Parathyroid adenoma (tissue), 2 donors: Measurements from ENCODE around the gene CALD1.

Experiments
- H2AFZ ChIP-seq: fragments of 300-600 bp; sonication (generic); one replicate; pipeline ENCODE4 v1.7.0; 2017; ENCODE audit warnings: antibody characterized with exemption, mild to moderate bottlenecking
- H3K27ac ChIP-seq: fragments of 300-600 bp; sonication (generic); one replicate; pipeline ENCODE4 v1.7.0; 2017
- H3K27me3 ChIP-seq: fragments of 300-600 bp; sonication (generic); one replicate; pipeline ENCODE4 v1.7.0; 2017; ENCODE audit warnings: low read length; ENCODE audit not compliant: control insufficient read depth, insufficient read depth
- H3K36me3 ChIP-seq: fragments of 300-600 bp; sonication (generic); one replicate; pipeline ENCODE4 v1.7.0; 2017; ENCODE audit warnings: low read length; ENCODE audit not compliant: control insufficient read depth, insufficient read depth
- H3K4me1 ChIP-seq: fragments of 300-600 bp; sonication (generic); one replicate; pipeline ENCODE4 v1.7.0; 2017; ENCODE audit warnings: control low read depth
- H3K4me2 ChIP-seq: fragments of 300-600 bp; sonication (generic); one replicate; pipeline ENCODE4 v1.7.0; 2017; ENCODE audit warnings: low read length
- H3K4me3 ChIP-seq: fragments of 300-600 bp; sonication (generic); one replicate; pipeline ENCODE4 v1.7.0; 2017; ENCODE audit warnings: low read depth, low read length
- H3K79me2 ChIP-seq: fragments of 300-600 bp; sonication (generic); one replicate; pipeline ENCODE4 v1.7.0; 2017; ENCODE audit warnings: control low read depth
- H3K9ac ChIP-seq: fragments of 300-600 bp; sonication (generic); one replicate; pipeline ENCODE4 v1.7.0; 2017; ENCODE audit warnings: mild to moderate bottlenecking
- H3K9me3 ChIP-seq: fragments of 300-600 bp; sonication (generic); one replicate; pipeline ENCODE4 v1.7.0; 2017; ENCODE audit warnings: low read length; ENCODE audit not compliant: control insufficient read depth
- CTCF ChIP-seq: fragments of 300-600 bp; sonication (generic); IDR thresholded peaks from one replicate; pipeline ENCODE4 v1.7.0; 2017; ENCODE audit warnings: antibody characterized with exemption, mild to moderate bottlenecking
- donor health status: primary hyperparathyroidism.

CALD1 gene

GRCh38 chr7:134820778-134821177 lies 41.3 kb downstream of the CALD1 start:
- no peak overlapping the region for H3K27ac ChIP-seq
- H2AFZ ChIP-seq: no peak overlapping the region
- H3K4me3 ChIP-seq: no peak overlapping the region
- H3K9ac ChIP-seq: no peak overlapping the region
- no peaks in the 10 kb centered on the region for H3K36me3 ChIP-seq
- no peak overlapping the region for H3K4me2 ChIP-seq
- no peaks in the 10 kb centered on the region for H3K27me3 ChIP-seq
- TF ChIP-seq CTCF: no peak
- no peaks in the 10 kb centered on the region for H3K4me1 ChIP-seq
- H3K9me3 ChIP-seq: no peaks in the 10 kb centered on the region
- no peaks in the 10 kb centered on the region for H3K79me2 ChIP-seq

- Histone ChIP-seq H2AFZ (no peak overlapping the region), H3K79me2 (no peaks in the 10 kb centered on the region), H3K27me3 (no peaks in the 10 kb centered on the region), H3K4me2 (no peak overlapping the region), H3K4me1 (no peaks in the 10 kb centered on the region), H3K36me3 (no peaks in the 10 kb centered on the region), H3K9me3 (no peaks in the 10 kb centered on the region), H3K27ac (no peak overlapping the region), H3K9ac (no peak overlapping the region), H3K4me3 (no peak overlapping the region)
- TF ChIP-seq CTCF: no peak
Measured at GRCh38 chr7:134823400-134823799, 44.0 kb downstream of the CALD1 start.

GRCh38 chr7:134825666-134826065 lies 46.2 kb downstream of the CALD1 start:
- TF ChIP-seq CTCF: no peak
- Histone ChIP-seq H3K4me1 (no peaks in the 10 kb centered on the region), H3K27ac (no peak overlapping the region), H3K27me3 (no peaks in the 10 kb centered on the region), H3K9me3 (no peaks in the 10 kb centered on the region), H3K9ac (no peak overlapping the region), H3K79me2 (no peaks in the 10 kb centered on the region), H2AFZ (no peak overlapping the region), H3K4me2 (no peak overlapping the region), H3K4me3 (no peak overlapping the region), H3K36me3 (no peaks in the 10 kb centered on the region)

GRCh38 chr7:134826105-134826504 lies 46.7 kb downstream of the CALD1 start:
- no peak overlapping the region for H3K4me3 ChIP-seq
- H3K4me2 ChIP-seq: no peak overlapping the region
- H3K79me2 ChIP-seq: no peaks in the 10 kb centered on the region
- H3K27me3 ChIP-seq: no peaks in the 10 kb centered on the region
- H3K9me3 ChIP-seq: no peaks in the 10 kb centered on the region
- no peak for TF ChIP-seq CTCF
- H3K27ac ChIP-seq: no peak overlapping the region
- no peak overlapping the region for H3K9ac ChIP-seq
- no peak overlapping the region for H2AFZ ChIP-seq
- H3K4me1 ChIP-seq: no peaks in the 10 kb centered on the region
- H3K36me3 ChIP-seq: no peaks in the 10 kb centered on the region

- no peak overlapping the region for H3K27ac ChIP-seq
- H3K27me3 ChIP-seq: no peaks in the 10 kb centered on the region
- no peaks in the 10 kb centered on the region for H3K36me3 ChIP-seq
- no peak for TF ChIP-seq CTCF
- H2AFZ ChIP-seq: no peak overlapping the region
- no peak overlapping the region for H3K9ac ChIP-seq
- H3K9me3 ChIP-seq: no peaks in the 10 kb centered on the region
- H3K79me2 ChIP-seq: no peaks in the 10 kb centered on the region
- no peak overlapping the region for H3K4me2 ChIP-seq
- H3K4me3 ChIP-seq: no peak overlapping the region
- no peaks in the 10 kb centered on the region for H3K4me1 ChIP-seq
Measured at GRCh38 chr7:134827436-134827835, 48.0 kb downstream of the CALD1 start.
